IMR-90 (cell line): ENCODE measurements around the gene NSL1. TPM values are rescaled to one million over a fixed set of nuclear protein-coding genes. Genes with fewer than 3 reads are reported as not detected.

Source experiments
- ATAC-seq: fragments of 200-7000 bp; cut with Tn5 transposase; 2 replicates; pipeline ENCODE4 v1.9.1; 2020; ENCODE audit warnings: low read depth, mild to moderate bottlenecking, moderate library complexity
- BruUV-seq: library from RNA; stranded (reverse); fragments of 400-500 nt; replicated peaks from 2 replicates; lab custom pipeline; 2021; lab: Mats Ljungman, UMichigan
- CTCF ChIA-PET: fragments of 300-600 bp; formaldehyde crosslinking; extraction: SDS; loops from one replicate; lab custom pipeline; 2021; ENCODE audit warnings: antibody characterized with exemption; lab: Yijun Ruan, JAX
- POLR2A ChIA-PET: fragments of 300-600 bp; sonication (Branson Sonifier 250); formaldehyde crosslinking; loops from one replicate; lab custom pipeline; 2022; ENCODE audit warnings: antibody characterized with exemption; ENCODE audit not compliant: unreplicated experiment; lab: Charles Lee
- DNase-seq: peaks from one replicate; pipeline ENCODE4 v3.0.0; 2013
- H2AFZ ChIP-seq: replicated peaks from 2 replicates; pipeline ENCODE3; 2013; ENCODE audit warnings: low read length, mild to moderate bottlenecking; ENCODE audit not compliant: poor library complexity
- H2AK5ac ChIP-seq: 2 replicates; pipeline ENCODE4 v1.6.1; 2013; ENCODE audit warnings: low read depth, low read length, inconsistent platforms
- H2AK9ac ChIP-seq: replicated peaks from 2 replicates; pipeline ENCODE3; 2013; ENCODE audit warnings: mild to moderate bottlenecking, low read depth, low read length, moderate library complexity; ENCODE audit not compliant: poor library complexity
- H2BK120ac ChIP-seq: 2 replicates; pipeline ENCODE4 v1.6.1; 2013; ENCODE audit warnings: low read depth, low read length, inconsistent platforms
- H2BK15ac ChIP-seq: 3 replicates; pipeline ENCODE4 v1.6.1; 2013; ENCODE audit warnings: low read depth, low read length, inconsistent platforms
- H2BK20ac ChIP-seq: 2 replicates; pipeline ENCODE4 v1.6.1; 2013; ENCODE audit warnings: low read depth, mild to moderate bottlenecking, inconsistent platforms, low read length, moderate library complexity
- H2BK5ac ChIP-seq: 2 replicates; pipeline ENCODE4 v1.6.1; 2013; ENCODE audit warnings: mild to moderate bottlenecking, low read depth, low read length, inconsistent platforms; ENCODE audit not compliant: poor library complexity, severe bottlenecking
- H3K14ac ChIP-seq: replicated peaks from 2 replicates; pipeline ENCODE4 v1.6.1; 2013; ENCODE audit warnings: low read depth, low read length, inconsistent platforms
- H3K18ac ChIP-seq: 2 replicates; pipeline ENCODE4 v1.6.1; 2013; ENCODE audit warnings: low read depth, low read length, control low read depth
- H3K23ac ChIP-seq: 2 replicates; pipeline ENCODE4 v1.6.1; 2013; ENCODE audit warnings: low read depth, low read length, inconsistent platforms
- H3K27ac ChIP-seq: 2 replicates; pipeline ENCODE4 v1.5.1; 2013; ENCODE audit warnings: mild to moderate bottlenecking, control low read depth, low read length; ENCODE audit not compliant: insufficient read depth
- H3K27me3 ChIP-seq: 2 replicates; pipeline ENCODE4 v1.6.1; 2013; ENCODE audit warnings: low read length; ENCODE audit not compliant: control insufficient read depth, insufficient read depth
- H3K36me3 ChIP-seq: 2 replicates; pipeline ENCODE4 v1.6.1; 2013; ENCODE audit warnings: low read length, mixed read lengths; ENCODE audit not compliant: control insufficient read depth, insufficient read depth
- H3K4ac ChIP-seq: 2 replicates; pipeline ENCODE4 v1.6.1; 2013; ENCODE audit warnings: low read depth, low read length, inconsistent platforms
- H3K4me1 ChIP-seq: 2 replicates; pipeline ENCODE4 v1.6.1; 2013; ENCODE audit warnings: low read length, mixed read lengths; ENCODE audit not compliant: control insufficient read depth, insufficient read depth
- H3K4me2 ChIP-seq: 2 replicates; pipeline ENCODE4 v1.6.1; 2013; ENCODE audit warnings: low read depth, mild to moderate bottlenecking, control low read depth, low read length, moderate library complexity
- H3K4me3 ChIP-seq: 2 replicates; pipeline ENCODE4 v1.5.1; 2013; ENCODE audit warnings: low read depth, mild to moderate bottlenecking, control low read depth, low read length, moderate library complexity; ENCODE audit not compliant: insufficient read depth
- H3K56ac ChIP-seq: 2 replicates; pipeline ENCODE4 v1.6.1; 2013; ENCODE audit warnings: low read length, inconsistent platforms; ENCODE audit not compliant: insufficient read depth; ENCODE audit errors: extremely low read depth
- H3K79me1 ChIP-seq, 2 experiments: 2 replicates each; pipeline ENCODE4 v1.6.1; 2013; ENCODE audit warnings: low read length in 2 of 2, inconsistent platforms in 1 of 2, low read depth in 1 of 2
- H3K9ac ChIP-seq: 2 replicates; pipeline ENCODE4 v1.6.1; 2013; ENCODE audit warnings: low read depth, low read length, control low read depth
- H3K9me1 ChIP-seq: 2 replicates; pipeline ENCODE4 v1.6.1; 2013; ENCODE audit warnings: low read length, inconsistent platforms; ENCODE audit not compliant: insufficient read depth
- H3K9me3 ChIP-seq: 2 replicates; pipeline ENCODE4 v1.6.1; 2013; ENCODE audit warnings: low read length; ENCODE audit not compliant: control insufficient read depth, insufficient read depth
- H4K20me1 ChIP-seq: 2 replicates; pipeline ENCODE4 v1.6.1; 2013; ENCODE audit warnings: low read length, inconsistent platforms; ENCODE audit not compliant: insufficient read depth
- H4K5ac ChIP-seq: 2 replicates; pipeline ENCODE4 v1.6.1; 2013; ENCODE audit warnings: mild to moderate bottlenecking, low read depth, low read length, control low read depth
- H4K8ac ChIP-seq, 2 experiments: 2 replicates each; pipeline ENCODE4 v1.6.1; 2013; ENCODE audit warnings: low read depth in 2 of 2, low read length in 2 of 2, control low read depth in 1 of 2, inconsistent platforms in 1 of 2
- H4K91ac ChIP-seq: 2 replicates; pipeline ENCODE4 v1.6.1; 2013; ENCODE audit warnings: low read depth, low read length, inconsistent platforms; ENCODE audit not compliant: insufficient read depth
- CEBPB ChIP-seq: IDR thresholded peaks from 2 replicates; pipeline ENCODE4 v1.6.1; 2012; ENCODE audit warnings: low read depth, low read length, improper control_type of control experiment
- CHD1 ChIP-seq: IDR thresholded peaks from 2 replicates; pipeline ENCODE4 v1.6.1; 2012; ENCODE audit warnings: low read depth, low read length, improper control_type of control experiment
- ELK1 ChIP-seq: fragments of 150-350 bp; IDR thresholded peaks from 2 replicates; pipeline ENCODE4 v1.6.1; 2016; ENCODE audit warnings: low read depth, mild to moderate bottlenecking, low read length, moderate library complexity, borderline replicate concordance
- FOS ChIP-seq: fragments of 150-350 bp; IDR thresholded peaks from 2 replicates; pipeline ENCODE4 v1.6.1; 2016; ENCODE audit warnings: low read depth, low read length
- MAFK ChIP-seq: IDR thresholded peaks from 2 replicates; pipeline ENCODE4 v1.6.1; 2012; ENCODE audit warnings: low read depth, low read length, improper control_type of control experiment
- MAZ ChIP-seq: IDR thresholded peaks from 2 replicates; pipeline ENCODE4 v1.6.1; 2012; ENCODE audit warnings: low read depth, mild to moderate bottlenecking, low read length, improper control_type of control experiment, moderate library complexity, borderline replicate concordance
- MXI1 ChIP-seq: IDR thresholded peaks from 2 replicates; pipeline ENCODE4 v1.6.1; 2012; ENCODE audit warnings: low read depth, mild to moderate bottlenecking, low read length, moderate library complexity, borderline replicate concordance
- POLR2A ChIP-seq: IDR thresholded peaks from 2 replicates; pipeline ENCODE4 v1.6.1; 2012; ENCODE audit warnings: mild to moderate bottlenecking, low read depth, low read length
- RCOR1 ChIP-seq: IDR thresholded peaks from 2 replicates; pipeline ENCODE4 v1.6.1; 2012; ENCODE audit warnings: mild to moderate bottlenecking, low read length, improper control_type of control experiment; ENCODE audit not compliant: insufficient replicate concordance
- RFX5 ChIP-seq: IDR thresholded peaks from 2 replicates; pipeline ENCODE4 v1.8.0; 2012; ENCODE audit warnings: low read depth, mild to moderate bottlenecking, low read length, moderate library complexity
- SMC3 ChIP-seq: fragments of 150-350 bp; IDR thresholded peaks from 2 replicates; pipeline ENCODE4 v1.6.1; 2016; ENCODE audit warnings: low read depth, mild to moderate bottlenecking, antibody characterized with exemption, low read length, moderate library complexity
- WGBS, 2 experiments: methylation state at CpG; one replicate each; pipeline versions ENCODE4 v1.1.5 to v1.1.7; 2013; ENCODE audit warnings: missing lambda C conversion rate in 2 of 2; ENCODE audit not compliant: insufficient read length in 1 of 2; ENCODE audit errors: extremely low coverage in 2 of 2; 5-methylcytosine and 5-hydroxymethylcytosine counted together
- dilution Hi-C: fragments of 300-500 bp; cut with HindIII; formaldehyde crosslinking; loops from one replicate; pipeline ENCODE4 v1.14.3; 2018; ENCODE audit warnings: low sequenced_read_pairs; ENCODE audit not compliant: unreplicated experiment
- in situ Hi-C: fragments of 300-500 bp; cut with MboI; formaldehyde crosslinking; loops from 3 replicates; pipeline ENCODE4 v1.14.3; 2019; ENCODE audit warnings: low sequenced_read_pairs, inconsistent platforms, mixed read lengths
- intact Hi-C: fragments of 100-400 bp; cut with micrococcal nuclease; formaldehyde crosslinking; loops from 2 replicates; pipeline ENCODE4 v1.10.0; 2022
- polyA plus RNA-seq, 3 experiments: library from polyadenylated mRNA; depleted of rRNA; stranded (reverse); fragments of >200 nt; gene quantifications; 2 replicates each; pipeline ENCODE4 v1.2.3, GENCODE V29; 2012; ENCODE audit warnings: low replicate concordance in 1 of 3
- total RNA-seq: library from RNA; depleted of rRNA; stranded (reverse); fragments of >200 nt; gene quantifications from 2 replicates; pipeline ENCODE4 v1.2.3, GENCODE V29; 2012
- TF ChIP-seq, protein P1 (sequence below): fragments of 150-350 bp; IDR thresholded peaks from 2 replicates; pipeline ENCODE4 v1.6.1; 2017; ENCODE audit warnings: mild to moderate bottlenecking, antibody characterized with exemption, low read length, low read depth

The NSL1 gene
- total and polyA plus RNA-seq, 2 of the 4 experiments (the other 2 are of a cell fraction), result 19.1 to 42.5 TPM

DNA sequence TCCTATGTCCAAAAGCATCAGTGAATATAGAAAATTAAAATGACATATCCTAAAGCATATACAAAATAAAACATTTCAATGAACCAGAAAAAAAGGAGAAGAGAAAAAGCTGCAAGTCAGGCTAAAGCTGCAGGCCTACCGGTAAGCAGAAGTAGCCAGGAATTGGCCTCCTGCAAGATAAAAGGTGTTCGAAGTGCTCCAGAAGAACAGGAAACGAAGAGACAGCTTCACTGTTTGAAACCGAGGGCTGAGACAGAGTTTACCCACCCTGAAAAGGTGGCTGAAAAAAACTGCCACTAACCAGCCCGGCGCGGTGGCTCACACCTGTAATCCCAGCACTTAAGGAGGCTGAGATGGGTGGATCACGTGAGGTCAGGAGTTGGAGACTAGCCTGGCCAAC lies 37.4 kb downstream of the NSL1 start:
- Histone ChIP-seq H3K4ac (no peak overlapping the region), H3K4me2 (no peak overlapping the region), H4K20me1 (no peaks in the 10 kb centered on the region; the same call in 1 of the 2 replicates), H4K8ac (no peak overlapping the region), H3K18ac (no peak overlapping the region), H2AFZ (no peak overlapping the region), H3K79me1 (peaks cover 7 to 20% of the 10 kb centered on the region in 2 experiments; a peak in 3 of 4 replicates), H3K14ac (no peak overlapping the region), H3K4me3 (no peak overlapping the region), H4K5ac (no peak overlapping the region), H3K4me1 (peaks cover 7% of the 10 kb centered on the region), H4K91ac (no peak overlapping the region), H3K9me3 (no peaks in the 10 kb centered on the region), H3K56ac (no peak overlapping the region), H3K23ac (no peak overlapping the region), H3K9me1 (peaks cover 4% of the 10 kb centered on the region; the same call in 1 of the 2 replicates), H2BK120ac (no peak overlapping the region), H2AK9ac (no peak overlapping the region), H2BK15ac (no peak overlapping the region), H3K36me3 (peaks cover 1% of the 10 kb centered on the region; the same call in 1 of the 2 replicates), H2AK5ac (no peak overlapping the region), H2BK20ac (no peak overlapping the region), H2BK5ac (no peak overlapping the region), H3K27ac (no peak overlapping the region), H3K27me3 (no peaks in the 10 kb centered on the region), H3K9ac (no peak overlapping the region)
- 92% methylated on average over 3 of the region's 8 CpGs; no CpG with 5 or more reads in 1 of the 2 experiments for WGBS, 2 experiments
- DNase-seq (no peak), ATAC-seq (no peak)
- CTCF ChIA-PET, result interaction anchor here (0.6 to 1.0 kb wide), 3 partner anchors 9 to 112 kb away, joined by 3 to 4 read pairs (median 3); no protein-coding TSS in a partner anchor
- no TSS peak for BruUV-seq
- in situ Hi-C loops (no loop called here), intact Hi-C loops (loop anchor here (10.0 kb wide), 1 partner anchor 279 kb away; no protein-coding TSS in a partner anchor), dilution Hi-C loops (no loop called here)
- POLR2A ChIA-PET, result no interaction called here
- TF ChIP-seq FOS (no peak), MXI1 (no peak), MAZ (no peak), RFX5 (no peak), CEBPB (no peak), POLR2A (no peak), MAFK (no peak), ELK1 (no peak), RCOR1 (no peak), CHD1 (no peak), SMC3 (no peak)
- TF ChIP-seq, protein P1, sequence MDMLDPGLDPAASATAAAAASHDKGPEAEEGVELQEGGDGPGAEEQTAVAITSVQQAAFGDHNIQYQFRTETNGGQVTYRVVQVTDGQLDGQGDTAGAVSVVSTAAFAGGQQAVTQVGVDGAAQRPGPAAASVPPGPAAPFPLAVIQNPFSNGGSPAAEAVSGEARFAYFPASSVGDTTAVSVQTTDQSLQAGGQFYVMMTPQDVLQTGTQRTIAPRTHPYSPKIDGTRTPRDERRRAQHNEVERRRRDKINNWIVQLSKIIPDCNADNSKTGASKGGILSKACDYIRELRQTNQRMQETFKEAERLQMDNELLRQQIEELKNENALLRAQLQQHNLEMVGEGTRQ, result no peak
